Activated CD4-positive, alpha-beta T cell treated with anti-CD3 and anti-CD28 coated beads, Interleukin-2, amount 50 U/mL, for 48 hours (primary cell): Measurements from ENCODE around the gene CNGA3.

Experiments
- DNase-seq, 2 experiments: peaks; one replicate each; pipeline ENCODE4 v3.0.0-alpha.2; 2020

Gene CNGA3

DNA sequence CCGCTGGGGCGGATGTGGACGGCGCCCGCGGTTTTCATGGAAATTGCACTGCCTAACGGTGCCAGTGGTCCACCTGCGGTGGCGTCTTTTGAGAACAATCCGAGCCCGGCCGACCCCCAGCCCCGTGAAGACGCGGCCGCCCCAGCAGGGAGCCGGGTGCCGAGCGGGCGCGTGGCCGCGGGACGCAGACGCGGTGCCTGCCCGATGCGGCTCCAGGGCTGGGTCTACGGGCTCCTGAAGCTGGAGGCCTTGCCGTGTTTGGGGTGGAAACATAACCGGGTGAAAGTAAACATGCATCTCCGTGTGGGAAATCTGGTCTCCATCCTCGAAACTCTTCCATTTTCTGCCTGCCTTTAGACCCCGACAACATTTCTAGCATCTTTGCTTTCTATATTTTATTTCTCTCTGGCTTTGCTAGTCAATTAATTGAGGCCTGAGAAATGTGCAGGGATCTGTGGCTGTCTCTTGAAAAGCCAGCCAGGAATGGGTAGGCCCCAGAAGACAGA lies 99.0 kb downstream of the CNGA3 start:
- DNase-seq, result peak in 1 of 2 experiments; percentile 32

DNA sequence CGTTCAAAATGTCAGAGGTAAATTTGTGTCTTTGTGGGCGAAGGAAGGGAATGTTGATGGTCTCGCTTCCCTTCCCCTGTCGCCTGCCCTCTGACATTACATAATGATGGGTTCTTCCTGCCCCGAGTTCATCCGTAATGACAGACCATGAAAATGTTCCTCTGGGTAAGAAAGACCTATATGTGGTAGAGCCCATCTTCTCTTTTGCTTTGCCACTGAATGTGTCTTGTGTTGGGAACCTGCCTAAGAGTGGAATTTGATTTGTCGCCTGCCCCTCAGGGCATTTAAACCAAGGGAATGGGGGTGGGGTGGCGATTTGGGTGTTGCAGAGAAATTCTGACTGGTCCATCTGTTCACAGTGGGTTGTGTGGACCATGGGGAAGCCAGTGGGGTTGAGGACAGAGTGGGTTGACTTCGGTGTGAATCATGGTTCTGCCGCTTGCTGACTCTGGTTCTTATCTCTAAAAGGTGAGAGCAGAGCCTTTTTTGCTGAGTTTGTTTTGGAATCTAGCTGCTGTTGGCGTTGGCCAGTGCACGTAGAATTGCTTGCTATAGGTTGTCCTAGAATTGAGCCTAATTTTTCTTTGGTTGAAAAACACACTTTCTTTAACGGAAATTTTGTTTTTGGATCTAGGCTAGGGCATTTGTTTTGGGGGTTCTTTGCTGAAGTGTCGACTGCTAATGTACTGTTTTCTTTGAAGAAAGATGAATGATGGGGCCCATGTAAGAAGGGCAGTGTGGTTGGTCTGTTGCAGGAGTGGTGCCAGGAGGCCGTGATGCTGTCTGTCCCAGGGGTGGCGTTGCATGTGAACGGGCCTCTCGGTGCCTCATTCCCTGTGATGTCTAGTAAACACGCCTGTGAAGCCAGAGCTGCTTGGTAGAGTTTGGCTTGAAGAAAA lies 99.7 kb downstream of the CNGA3 start:
- peak in 1 of 2 experiments; percentile 63 for DNase-seq

DNA sequence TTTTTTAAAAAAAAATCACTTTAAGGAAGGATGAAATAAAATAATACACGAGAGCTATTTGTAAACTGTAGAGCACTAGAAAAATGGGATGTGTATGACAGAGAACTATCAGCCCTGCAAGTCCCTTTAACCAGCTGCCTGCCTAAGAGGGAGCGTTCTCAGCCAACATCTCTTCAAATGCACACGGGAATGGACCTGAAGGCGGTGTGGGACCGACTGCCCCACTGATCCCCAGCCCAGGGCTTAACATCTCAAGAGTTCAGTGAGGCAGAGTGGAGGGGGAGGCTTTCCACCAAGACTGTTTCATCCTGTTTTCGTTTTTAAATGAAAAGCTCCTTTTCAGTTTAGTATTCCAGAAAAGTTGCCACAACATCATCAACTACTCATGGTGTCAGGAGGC lies 100.6 kb downstream of the CNGA3 start:
- no peak for DNase-seq
